Measurements from ENCODE around the gene TFR2.

The TFR2 gene

GRCh38 chr7:100572281-100572948 is 68.9 kb downstream of the TFR2 start:
- FAIRE-seq (no peak), DNase-seq (ENCODE audit: insufficient read length) (no peak)
- no peak for TF ChIP-seq POLR2AphosphoS5 (IDR thresholded peaks at IDR 0.05; ENCODE audit: low read depth, low read length)
- TF ChIP-seq TAF1 (IDR thresholded peaks at IDR 0.05; ENCODE audit: borderline replicate concordance, low read depth, low read length): no peak
- no peak for TF ChIP-seq POLR2A (IDR thresholded peaks at IDR 0.05; ENCODE audit: low read depth, low read length)

GRCh38 chr7:100571829-100572116 is 69.6 kb downstream of the TFR2 start:
- DNase-seq (ENCODE audit: insufficient read length) (no peak), FAIRE-seq (no peak)
- TF ChIP-seq POLR2AphosphoS5 (IDR thresholded peaks at IDR 0.05; ENCODE audit: low read depth, low read length) (no peak), POLR2A (IDR thresholded peaks at IDR 0.05; ENCODE audit: low read depth, low read length) (no peak), TAF1 (IDR thresholded peaks at IDR 0.05; ENCODE audit: borderline replicate concordance, low read depth, low read length) (no peak)

GRCh38 chr7:100570954-100571828 is 70.2 kb downstream of the TFR2 start:
- no peak for FAIRE-seq
- TF ChIP-seq POLR2AphosphoS5 (IDR thresholded peaks at IDR 0.05; ENCODE audit: low read depth, low read length) (0 out of 2 replicates have a peak, but pooled peaks have one; percentile 17), POLR2A (IDR thresholded peaks at IDR 0.05; ENCODE audit: low read depth, low read length) (no peak)
- no peak for DNase-seq (ENCODE audit: insufficient read length)
